Effector CD4-positive, alpha-beta T cell (primary cell): ENCODE measurements around the gene ACTL7B.
"Not testable (repeated sequence)": the region's sequence is repeated elsewhere in the genome, so short reads cannot be mapped to it uniquely, and the experiment has no call there.

ENCODE experiments used
- DNase-seq: peaks from one replicate; pipeline ENCODE4 v3.0.0-alpha.2; 2020

The ACTL7B gene

GRCh38 chr9:108867829-108868228 is 12.0 kb upstream of the ACTL7B start:
- DNase-seq = no peak

- DNase-seq = no peak
Measured at GRCh38 chr9:108867116-108867515, 11.3 kb upstream of the ACTL7B start.

GRCh38 chr9:108866001-108866420 is 10.2 kb upstream of the ACTL7B start:
- DNase-seq = no peak

GRCh38 chr9:108865037-108865436 is 9.3 kb upstream of the ACTL7B start:
- no peak for DNase-seq

GRCh38 chr9:108864446-108864845 is 8.7 kb upstream of the ACTL7B start:
- no peak for DNase-seq

- DNase-seq = no peak
Measured at GRCh38 chr9:108863891-108864290, 8.1 kb upstream of the ACTL7B start.

GRCh38 chr9:108861997-108862396 is 6.2 kb upstream of the ACTL7B start, which contains the start of gene ACTL7A:
TSS of gene ACTL7A (plus strand) at chr9:108862266. CDS start at chr9:108862323, 57 bp downstream.
- DNase-seq = no peak

- DNase-seq = no peak
Measured at GRCh38 chr9:108861464-108861863, 5.7 kb upstream of the ACTL7B start.

- no peak for DNase-seq
Measured at GRCh38 chr9:108860764-108861163, 5.0 kb upstream of the ACTL7B start.

GRCh38 chr9:108860354-108860753 is 4.6 kb upstream of the ACTL7B start:
- DNase-seq = no peak

GRCh38 chr9:108859459-108860114 is 3.8 kb upstream of the ACTL7B start:
- no peak for DNase-seq

- no peak for DNase-seq
Measured at GRCh38 chr9:108857572-108857971, 1.8 kb upstream of the ACTL7B start.

- DNase-seq = no peak
Measured at GRCh38 chr9:108855529-108855886, 278 bp downstream of the ACTL7B start.

- DNase-seq = no peak
Measured at GRCh38 chr9:108854641-108855528, 901 bp downstream of the ACTL7B start.

- no peak for DNase-seq
Measured at GRCh38 chr9:108854094-108854493, 1.7 kb downstream of the ACTL7B start.

- DNase-seq = no peak
Measured at GRCh38 chr9:108852079-108852478, 3.7 kb downstream of the ACTL7B start.

- DNase-seq = no peak
Measured at GRCh38 chr9:108851138-108851537, 4.6 kb downstream of the ACTL7B start.

GRCh38 chr9:108850293-108850897 is 5.4 kb downstream of the ACTL7B start:
- no peak for DNase-seq

GRCh38 chr9:108848296-108848695 is 7.5 kb downstream of the ACTL7B start:
- not testable (repeated sequence) for DNase-seq

- DNase-seq = no peak
Measured at GRCh38 chr9:108845947-108846346, 9.8 kb downstream of the ACTL7B start.

GRCh38 chr9:108845507-108845906 is 10.3 kb downstream of the ACTL7B start:
- no peak for DNase-seq

GRCh38 chr9:108844856-108845255 is 10.9 kb downstream of the ACTL7B start:
- no peak for DNase-seq

- DNase-seq = no peak
Measured at GRCh38 chr9:108844391-108844790, 11.4 kb downstream of the ACTL7B start.
